ENCODE results near the gene KRTAP9-7.

The KRTAP9-7 gene

DNA sequence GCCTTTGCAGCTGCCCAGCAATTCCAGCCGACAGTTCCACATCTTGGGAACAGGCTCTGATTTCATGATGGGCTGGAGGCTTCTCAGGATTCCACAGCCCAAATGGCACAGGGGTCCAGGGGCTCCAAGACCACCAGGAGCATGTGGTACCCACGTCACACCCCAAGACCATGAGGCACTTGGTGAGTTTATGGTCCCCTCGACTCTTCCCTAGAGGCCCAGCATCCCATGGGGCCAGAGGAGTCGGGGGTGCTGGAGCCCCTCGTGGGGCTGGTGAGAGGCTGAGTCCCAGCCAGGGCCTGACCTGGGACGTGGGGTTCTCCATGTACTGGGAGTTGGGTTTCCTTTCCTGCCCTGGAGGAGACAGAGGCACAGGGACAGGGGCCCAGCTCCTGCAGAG lies 50.1 kb downstream of the KRTAP9-7 start:
- TF ChIP-seq FOXP2 (optimal IDR thresholded peaks at IDR 0.05; ENCODE audit: borderline replicate concordance, extremely low read depth, extremely low read length, insufficient read depth): no peak
- TF ChIP-seq POLR2AphosphoS5 (IDR thresholded peaks at IDR 0.05; ENCODE audit: low read depth, low read length): no peak
- TF ChIP-seq TAF1 (IDR thresholded peaks at IDR 0.05; ENCODE audit: borderline replicate concordance, insufficient read depth, low read length): no peak
- no peak for TF ChIP-seq SIN3A (IDR thresholded peaks at IDR 0.05; ENCODE audit: borderline replicate concordance, insufficient read depth, low read length)
- no peak for TF ChIP-seq REST (IDR thresholded peaks at IDR 0.05; ENCODE audit: insufficient read depth in 1 of 2, low read depth in 2 of 2, low read length in 2 of 2)
